NOMO-1 (cell line): ENCODE data around the gene FTCD.

ENCODE experiments used
- DNase-seq, 2 experiments: peaks; one replicate each; lab custom pipeline; 2025; ENCODE audit not compliant: unreplicated experiment in 2 of 2; lab: John Stamatoyannopoulos, UW

Gene FTCD

DNA sequence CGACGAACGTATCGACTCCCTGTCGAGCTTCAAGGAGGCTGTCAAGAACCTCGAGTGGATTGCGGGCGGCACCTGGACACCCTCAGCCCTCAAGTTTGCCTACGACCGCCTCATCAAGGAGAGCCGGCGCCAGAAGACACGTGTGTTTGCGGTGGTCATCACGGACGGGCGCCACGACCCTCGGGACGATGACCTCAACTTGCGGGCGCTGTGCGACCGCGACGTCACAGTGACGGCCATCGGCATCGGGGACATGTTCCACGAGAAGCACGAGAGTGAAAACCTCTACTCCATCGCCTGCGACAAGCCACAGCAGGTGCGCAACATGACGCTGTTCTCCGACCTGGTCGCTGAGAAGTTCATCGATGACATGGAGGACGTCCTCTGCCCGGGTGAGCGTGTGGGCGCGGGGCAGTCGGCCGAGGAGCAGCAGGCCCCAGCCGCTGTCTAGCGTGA is 29.5 kb downstream of the FTCD start:
- DNase-seq = no peak

GRCh38 chr21:46124926-46125845 is 30.2 kb downstream of the FTCD start:
- DNase-seq = no peak

DNA sequence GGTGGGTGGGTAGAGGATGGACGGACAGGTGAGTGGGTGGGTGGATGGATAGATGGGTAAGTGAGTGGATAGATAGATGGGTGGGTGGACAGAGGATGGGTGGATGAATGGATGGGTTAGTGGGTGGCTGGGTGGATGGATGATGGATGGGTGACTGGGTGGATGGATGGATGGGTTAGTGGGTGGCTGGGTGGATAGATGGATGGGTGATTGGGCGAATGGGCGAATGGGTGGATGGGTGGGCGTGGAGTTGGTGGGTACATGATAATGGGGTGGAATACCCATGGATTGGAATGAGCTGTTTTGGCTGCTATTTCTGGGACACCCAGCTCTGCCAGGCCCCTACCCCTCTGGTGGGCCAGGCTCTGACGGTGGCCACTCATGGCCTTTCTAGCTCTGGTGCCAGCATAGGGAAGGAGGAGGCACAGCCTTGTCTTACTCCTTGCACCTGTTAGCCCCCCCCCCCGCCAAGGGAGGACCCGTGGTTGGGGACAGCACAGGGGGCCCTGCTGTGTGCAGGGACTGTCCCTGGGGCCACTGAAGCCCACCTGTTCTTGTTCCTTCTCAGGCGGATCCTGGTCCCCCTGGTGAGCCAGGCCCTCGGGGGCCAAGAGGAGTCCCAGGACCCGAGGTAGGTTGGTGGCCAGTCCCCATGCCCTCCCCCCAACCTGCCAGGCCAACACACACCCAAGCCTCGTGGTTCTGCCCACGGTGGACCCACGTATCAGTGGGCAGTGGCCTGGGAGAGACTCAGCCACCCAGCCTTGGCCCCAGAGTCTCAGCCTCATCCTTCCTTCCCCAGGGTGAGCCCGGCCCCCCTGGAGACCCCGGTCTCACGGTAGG is 31.1 kb downstream of the FTCD start:
- DNase-seq = no peak

- no peak for DNase-seq
Observed at GRCh38 chr21:46122758-46123683, 32.4 kb downstream of the FTCD start.

DNA sequence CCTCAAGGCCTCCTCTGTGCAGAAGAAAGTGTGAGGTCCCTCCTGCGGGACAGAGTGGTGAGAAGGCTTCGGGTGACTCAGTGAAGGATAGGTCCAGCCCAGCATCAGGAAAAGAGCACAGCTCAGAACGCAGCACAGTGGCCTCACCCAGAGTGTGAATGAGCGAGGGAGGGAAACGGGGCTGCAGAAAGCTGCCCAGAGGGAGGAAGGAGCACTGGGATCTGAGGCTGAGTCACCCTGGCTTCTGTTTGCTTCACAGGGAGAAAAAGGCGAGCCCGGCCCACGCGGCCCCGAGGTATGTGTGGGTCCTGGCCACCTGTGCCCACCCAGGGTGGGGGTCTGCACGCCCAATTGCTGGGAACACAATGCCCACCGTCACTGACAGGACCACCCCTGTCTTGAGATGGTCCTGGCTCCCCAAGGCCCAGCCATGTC is 33.1 kb downstream of the FTCD start:
- DNase-seq = no peak

DNA sequence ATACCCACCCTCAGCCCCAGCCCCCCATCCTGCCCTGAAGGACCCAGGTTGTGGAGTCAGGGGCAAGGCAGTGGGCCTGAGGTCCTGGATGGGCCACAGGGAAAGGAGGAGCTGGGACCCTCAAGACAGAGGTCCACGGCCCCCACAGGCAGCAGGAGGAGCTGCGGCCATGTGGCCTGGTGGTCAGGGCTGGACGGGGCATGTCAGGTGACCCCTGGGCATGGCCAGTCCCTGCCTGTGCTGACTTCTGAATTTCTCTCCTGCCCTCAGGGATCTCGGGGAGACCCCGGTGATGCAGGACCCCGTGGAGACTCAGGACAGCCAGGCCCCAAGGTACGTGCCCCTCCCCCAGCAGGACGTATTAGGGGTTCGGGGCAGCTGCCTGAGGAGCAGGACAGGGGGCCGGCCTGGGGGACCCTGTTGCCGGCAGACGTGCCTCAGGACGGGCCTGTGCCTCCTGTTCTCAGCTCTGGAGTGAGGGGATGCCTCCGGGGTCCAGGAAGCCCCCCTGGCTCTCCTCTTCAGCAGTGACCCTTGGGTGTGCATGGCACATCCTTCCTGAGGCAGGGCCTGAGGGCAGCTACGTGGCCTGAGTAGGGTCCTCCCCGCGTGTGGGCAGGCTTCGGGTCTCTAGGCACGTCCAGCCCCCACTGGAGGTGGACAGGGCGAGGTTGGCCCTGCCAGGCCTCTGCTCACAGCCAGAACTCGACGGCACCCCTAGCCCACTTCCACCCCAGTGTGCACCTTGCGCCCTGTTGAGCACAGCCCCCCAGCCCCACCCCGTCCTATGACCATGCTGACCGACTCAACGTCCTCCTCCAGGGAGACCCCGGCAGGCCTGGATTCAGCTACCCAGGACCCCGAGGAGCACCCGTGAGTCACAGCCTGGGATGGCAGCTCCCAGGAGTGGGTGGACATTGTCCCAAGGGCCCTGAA is 33.8 kb downstream of the FTCD start:
- DNase-seq = no peak

- DNase-seq = no peak
Observed at GRCh38 chr21:46120301-46121285, 34.8 kb downstream of the FTCD start.

DNA sequence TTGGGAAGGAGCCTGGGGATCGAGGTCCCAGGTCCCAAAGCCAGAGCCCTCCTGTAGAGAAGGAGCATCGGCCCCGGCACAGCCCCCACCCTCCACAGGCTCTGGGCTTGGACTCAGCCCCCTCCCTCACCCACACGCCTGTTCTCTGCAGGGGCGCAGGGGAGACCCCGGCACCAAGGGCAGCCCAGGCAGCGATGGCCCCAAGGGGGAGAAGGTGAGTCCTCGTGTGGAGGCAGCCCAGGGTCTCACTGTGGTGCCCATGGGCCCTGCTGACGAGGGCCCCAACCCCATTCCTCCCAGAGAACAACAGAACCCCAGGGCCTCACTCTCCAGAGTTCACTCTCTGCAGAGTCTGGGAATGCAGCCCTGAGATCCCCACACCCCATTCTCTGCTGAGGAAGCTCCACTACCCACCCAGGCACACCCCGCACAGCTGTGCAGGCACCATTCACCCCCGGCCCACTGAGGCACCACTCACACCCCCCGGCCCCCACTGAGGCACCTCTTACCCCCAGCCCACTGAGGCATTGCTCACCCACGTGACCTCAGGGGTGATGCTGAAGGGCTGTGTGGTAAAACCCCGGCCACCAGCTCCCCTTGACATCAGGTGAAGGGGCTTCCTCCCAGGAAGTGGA is 35.6 kb downstream of the FTCD start:
- no peak for DNase-seq

DNA sequence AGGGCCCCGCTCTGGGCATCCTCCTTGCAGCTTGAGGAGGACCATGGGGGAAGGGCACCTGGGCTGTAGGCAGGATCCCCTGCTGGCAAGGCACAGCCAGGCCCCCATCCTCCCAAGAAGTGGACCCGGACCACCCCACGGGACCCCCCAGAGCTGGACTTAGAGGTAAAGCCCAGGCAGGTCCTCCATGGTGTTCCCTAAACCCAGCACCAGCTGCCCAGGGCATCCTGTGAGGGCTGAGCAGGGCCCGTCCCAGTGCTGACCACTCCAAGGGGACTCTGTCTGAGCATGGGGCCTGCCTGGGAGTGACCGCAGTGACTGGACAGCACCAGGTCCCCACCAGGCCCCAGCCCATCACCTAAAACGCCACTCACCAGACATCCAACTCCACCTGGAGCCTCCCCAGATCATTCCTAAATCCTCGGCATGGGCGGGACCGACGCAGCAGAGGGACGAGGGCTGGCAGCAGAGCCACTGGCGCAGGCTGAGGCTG is 36.2 kb downstream of the FTCD start:
- DNase-seq = no peak

- no peak for DNase-seq
Observed at GRCh38 chr21:46118316-46119143, 36.8 kb downstream of the FTCD start.

DNA sequence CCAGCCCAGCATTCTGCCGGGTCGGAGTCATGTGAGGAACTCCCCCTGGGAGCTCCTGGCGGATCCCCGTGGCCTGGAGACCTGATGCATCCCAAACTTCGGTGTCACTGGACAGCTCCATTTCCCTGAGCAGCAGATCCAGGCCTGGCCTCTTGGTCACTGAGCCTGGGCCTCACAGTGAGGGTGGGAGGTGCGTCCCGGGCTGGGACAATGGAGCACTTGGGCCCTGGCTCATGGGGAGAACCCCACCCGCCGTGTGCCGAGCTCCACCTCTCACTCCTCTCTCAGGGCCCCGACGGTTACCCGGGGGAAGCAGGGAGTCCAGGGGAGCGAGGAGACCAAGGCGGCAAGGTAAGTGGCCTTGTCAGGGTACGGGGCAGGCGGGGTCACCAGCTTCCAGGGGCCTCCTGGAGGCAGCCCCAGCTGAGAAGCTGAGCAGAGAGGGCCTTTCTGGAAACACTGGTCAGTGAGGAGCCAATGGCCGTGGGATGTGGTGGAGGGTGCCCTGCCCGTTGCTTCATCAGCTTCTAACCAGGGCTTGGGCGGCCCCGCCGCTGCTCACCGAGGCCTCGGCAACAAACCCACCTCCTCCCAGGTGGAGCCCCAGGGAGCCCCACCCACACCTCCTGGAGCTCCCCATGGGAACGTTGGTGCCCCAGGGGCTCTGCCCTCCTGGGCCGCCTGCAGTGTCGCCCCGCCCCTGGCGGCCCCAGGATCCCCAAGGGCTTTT is 37.6 kb downstream of the FTCD start:
- no peak for DNase-seq

DNA sequence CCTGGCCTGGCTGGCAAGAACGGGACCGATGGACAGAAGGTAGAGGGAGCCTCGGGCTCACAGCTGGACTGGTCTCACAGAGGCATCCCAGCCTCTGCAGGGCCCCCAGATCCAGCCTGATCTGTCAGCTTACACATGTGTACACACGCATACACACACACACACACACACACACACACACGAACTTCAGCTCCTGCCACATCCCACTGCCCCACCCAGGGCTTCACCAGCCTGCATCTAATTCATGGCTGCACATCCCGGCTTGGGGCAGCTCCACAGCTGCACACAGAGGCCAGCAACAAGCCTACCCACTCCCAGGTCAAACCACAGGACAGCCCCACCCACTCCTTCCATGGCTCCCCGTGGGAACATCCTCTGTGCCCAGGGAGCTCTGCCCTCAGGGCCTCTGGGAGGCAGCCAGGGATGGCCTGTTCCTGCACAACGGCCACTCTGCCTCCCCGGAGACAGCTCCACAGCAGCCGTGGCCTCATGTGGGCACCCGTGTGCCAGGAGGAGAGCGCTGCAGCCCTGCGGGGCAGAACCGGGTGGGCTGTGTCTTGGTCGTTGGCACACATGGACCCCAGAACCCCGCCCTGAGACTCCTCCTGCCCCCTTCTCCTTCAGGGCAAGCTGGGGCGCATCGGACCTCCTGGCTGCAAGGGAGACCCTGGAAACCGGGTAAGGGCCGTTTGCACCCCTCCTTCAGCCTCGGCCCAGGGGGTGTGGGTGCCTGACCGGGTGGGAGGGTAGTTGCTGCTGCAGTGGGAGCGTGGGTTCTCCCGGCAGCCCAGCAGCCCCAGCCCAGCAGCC is 38.4 kb downstream of the FTCD start:
- DNase-seq = no peak

- DNase-seq = no peak
Observed at GRCh38 chr21:46116189-46116775, 39.1 kb downstream of the FTCD start.

- no peak for DNase-seq
Observed at GRCh38 chr21:46115441-46116188, 39.8 kb downstream of the FTCD start.
